Measurements from ENCODE around the gene TNN. TPM values are rescaled to one million over a fixed set of nuclear protein-coding genes. Genes with fewer than 3 reads are reported as not detected.

The TNN gene
- total RNA-seq, 1 donor from 2014 or later: 0.11 TPM

DNA sequence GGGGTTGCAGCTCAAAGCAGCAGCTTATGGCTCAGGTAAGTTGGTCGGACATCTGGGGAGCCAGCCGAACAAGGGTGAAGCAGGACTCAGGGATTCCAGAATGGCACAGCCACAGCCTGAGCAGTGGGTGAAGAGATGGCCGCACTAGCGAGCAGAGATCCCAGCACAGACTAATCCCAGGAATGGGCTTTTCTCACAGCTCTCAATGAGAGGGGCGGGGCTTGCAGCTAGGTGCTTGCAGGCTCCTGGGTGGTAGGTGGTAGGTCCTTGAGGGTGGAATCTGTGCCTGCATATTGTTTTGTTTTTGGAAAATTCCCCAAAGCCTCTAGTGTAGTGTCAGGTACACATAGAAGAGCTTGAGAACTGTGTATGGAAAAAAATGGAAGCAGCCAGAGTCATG, 116.0 kb downstream of the TNN start:
- intact Hi-C loops (cut with DNase I): no loop called here
- TF ChIP-seq, protein P1, sequence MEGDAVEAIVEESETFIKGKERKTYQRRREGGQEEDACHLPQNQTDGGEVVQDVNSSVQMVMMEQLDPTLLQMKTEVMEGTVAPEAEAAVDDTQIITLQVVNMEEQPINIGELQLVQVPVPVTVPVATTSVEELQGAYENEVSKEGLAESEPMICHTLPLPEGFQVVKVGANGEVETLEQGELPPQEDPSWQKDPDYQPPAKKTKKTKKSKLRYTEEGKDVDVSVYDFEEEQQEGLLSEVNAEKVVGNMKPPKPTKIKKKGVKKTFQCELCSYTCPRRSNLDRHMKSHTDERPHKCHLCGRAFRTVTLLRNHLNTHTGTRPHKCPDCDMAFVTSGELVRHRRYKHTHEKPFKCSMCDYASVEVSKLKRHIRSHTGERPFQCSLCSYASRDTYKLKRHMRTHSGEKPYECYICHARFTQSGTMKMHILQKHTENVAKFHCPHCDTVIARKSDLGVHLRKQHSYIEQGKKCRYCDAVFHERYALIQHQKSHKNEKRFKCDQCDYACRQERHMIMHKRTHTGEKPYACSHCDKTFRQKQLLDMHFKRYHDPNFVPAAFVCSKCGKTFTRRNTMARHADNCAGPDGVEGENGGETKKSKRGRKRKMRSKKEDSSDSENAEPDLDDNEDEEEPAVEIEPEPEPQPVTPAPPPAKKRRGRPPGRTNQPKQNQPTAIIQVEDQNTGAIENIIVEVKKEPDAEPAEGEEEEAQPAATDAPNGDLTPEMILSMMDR (IDR thresholded peaks at IDR 0.05): no peak
- no peak for DNase-seq (ENCODE audit: low spot score in 2 of 2)
- H3K4me3 ChIP-seq: no peak overlapping the region
- H3K9me3 ChIP-seq: no peaks in the 10 kb centered on the region
- no peaks in the 10 kb centered on the region for H3K27me3 ChIP-seq
- H3K27ac ChIP-seq: no peak overlapping the region
- no peaks in the 10 kb centered on the region for H3K36me3 ChIP-seq
- H3K4me1 ChIP-seq: no peaks in the 10 kb centered on the region

DNA sequence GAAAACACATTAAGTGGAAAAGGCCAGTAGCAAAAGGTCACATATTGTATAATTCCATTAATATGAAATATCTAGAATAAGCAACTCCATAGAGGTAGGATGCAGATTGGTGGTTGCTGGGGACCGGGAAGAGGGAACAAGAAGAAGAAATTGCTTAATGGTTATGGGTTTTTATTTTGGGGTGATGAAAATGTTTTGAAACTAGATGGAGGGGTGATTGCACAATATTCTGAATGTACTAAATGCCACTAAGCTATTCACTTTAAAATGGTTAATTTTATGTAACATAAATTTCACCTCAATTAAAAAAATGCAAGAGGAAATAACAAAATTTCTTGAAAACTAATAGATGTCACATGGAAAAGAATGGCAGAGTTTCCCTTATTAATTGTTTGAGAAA, 118.3 kb downstream of the TNN start:
- TF ChIP-seq, protein P1 (IDR thresholded peaks at IDR 0.05): no peak
- Histone ChIP-seq H3K27me3 (no peaks in the 10 kb centered on the region), H3K9me3 (no peaks in the 10 kb centered on the region), H3K4me3 (no peak overlapping the region), H3K4me1 (peaks cover 0 to 1% of the 10 kb centered on the region in 2 donors), H3K27ac (no peak overlapping the region), H3K36me3 (no peaks in the 10 kb centered on the region)
- DNase-seq (ENCODE audit: low spot score in 2 of 2): no peak
- intact Hi-C loops (cut with DNase I): no loop called here

DNA sequence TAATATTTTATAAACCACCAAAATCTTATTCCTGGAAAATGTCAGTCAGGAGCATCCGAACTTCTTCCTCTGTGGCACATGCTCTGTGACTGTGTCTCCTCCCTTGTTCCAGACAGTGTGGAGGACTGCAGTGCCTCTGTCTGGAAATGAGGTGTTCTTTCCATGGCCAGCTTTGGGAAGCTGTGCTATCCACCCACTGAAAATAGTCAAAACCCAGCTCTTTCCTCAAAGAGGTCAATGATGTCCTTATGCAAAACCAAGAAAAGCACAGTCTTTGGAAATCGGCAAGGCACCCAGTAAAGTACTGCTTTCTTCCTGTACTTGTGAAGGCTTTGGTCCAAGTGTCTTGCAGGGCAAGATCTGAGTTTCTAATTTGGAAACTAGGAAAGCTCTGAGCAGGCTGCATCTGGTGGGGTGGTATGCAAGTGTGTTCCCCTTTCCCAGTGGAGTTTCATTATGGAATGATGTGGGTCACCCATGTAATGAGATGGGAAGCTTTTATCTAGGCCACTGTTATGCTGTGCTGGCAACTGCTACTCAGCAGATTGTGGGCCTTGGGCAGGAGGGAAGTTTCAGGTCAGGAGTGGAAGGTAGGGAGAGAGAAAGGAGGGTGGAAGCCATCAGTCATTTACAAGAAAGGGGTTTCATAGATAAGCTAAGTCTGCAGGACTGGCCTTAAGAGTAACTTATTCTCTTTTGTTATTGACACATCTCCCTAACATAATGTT, 119.0 kb downstream of the TNN start:
- intact Hi-C loops (cut with DNase I): no loop called here
- TF ChIP-seq, protein P1 (IDR thresholded peaks at IDR 0.05): no peak
- Histone ChIP-seq H3K27ac (no peak overlapping the region), H3K4me3 (no peak overlapping the region), H3K4me1 (peaks cover 0 to 8% of the 10 kb centered on the region in 2 donors), H3K27me3 (no peaks in the 10 kb centered on the region), H3K9me3 (no peaks in the 10 kb centered on the region), H3K36me3 (no peaks in the 10 kb centered on the region)
- no peak for DNase-seq (ENCODE audit: low spot score in 2 of 2)

DNA sequence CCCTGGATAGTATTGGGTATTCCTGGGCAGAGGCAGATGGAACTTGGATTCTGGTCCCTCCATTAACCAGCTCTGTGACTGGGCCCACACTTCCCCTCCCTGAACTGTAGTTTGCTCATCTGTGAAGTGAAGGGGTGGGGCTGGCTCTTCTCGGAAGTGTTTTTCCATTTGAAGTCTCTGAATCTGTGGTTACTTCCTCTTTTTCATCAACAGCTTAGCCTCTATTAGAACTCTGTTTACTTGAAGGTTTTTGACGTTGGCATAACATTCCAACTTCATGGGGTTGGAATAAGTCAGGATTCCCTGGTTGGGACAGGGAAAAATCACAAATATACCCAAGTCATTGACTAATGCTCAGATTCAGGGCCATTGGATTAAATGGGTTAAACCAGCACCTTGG, 121.3 kb downstream of the TNN start:
- Histone ChIP-seq H3K4me1 (peaks cover 3 to 13% of the 10 kb centered on the region in 2 donors), H3K27me3 (no peaks in the 10 kb centered on the region), H3K4me3 (no peak overlapping the region), H3K27ac (no peak overlapping the region), H3K36me3 (no peaks in the 10 kb centered on the region), H3K9me3 (no peaks in the 10 kb centered on the region)
- DNase-seq (ENCODE audit: low spot score in 2 of 2): no peak
- intact Hi-C loops (cut with DNase I): no loop called here
- TF ChIP-seq, protein P1 (IDR thresholded peaks at IDR 0.05): no peak

DNA sequence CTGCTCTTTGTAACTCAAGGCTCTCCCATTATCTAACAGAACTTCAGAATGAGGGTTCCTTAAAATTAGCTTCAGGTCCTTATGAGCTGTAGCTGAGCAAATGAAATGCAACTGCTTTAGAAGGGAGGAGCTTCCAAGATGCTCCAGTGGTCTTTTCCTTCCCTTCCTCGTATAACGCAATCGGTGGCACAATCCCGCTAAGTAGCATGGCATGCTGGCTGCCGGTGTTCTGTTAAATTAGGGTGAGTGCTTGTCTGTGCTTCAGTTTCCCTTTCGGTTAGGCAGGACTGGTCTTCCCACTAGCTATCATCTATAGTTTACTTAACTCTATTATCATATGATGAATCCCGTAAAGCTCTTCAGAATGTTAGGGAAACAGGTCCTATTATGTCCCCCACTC, 124.0 kb downstream of the TNN start:
- TF ChIP-seq, protein P1 (IDR thresholded peaks at IDR 0.05): no peak
- H3K36me3 ChIP-seq: no peaks in the 10 kb centered on the region
- H3K27ac ChIP-seq: peak overlapping the region; percentile 76 to 80
- H3K4me1 ChIP-seq: peaks cover 3 to 13% of the 10 kb centered on the region in 2 donors
- no peaks in the 10 kb centered on the region for H3K9me3 ChIP-seq
- DNase-seq (ENCODE audit: low spot score in 2 of 2): no peak
- peak overlapping the region; percentile 58 to 77 for H3K4me3 ChIP-seq
- intact Hi-C loops (cut with DNase I): loop anchor here (2.0 to 10.0 kb wide), 4 partner anchors 1015 to 1463 kb away; partner anchors contain the start of genes COP1, GAS5 and ZBTB37
- no peaks in the 10 kb centered on the region for H3K27me3 ChIP-seq
